ENCODE measurements around the gene PANK3.
A peak's percentile ranks its signal among the peaks of the same experiment; 100 is the strongest.

Gene PANK3

DNA sequence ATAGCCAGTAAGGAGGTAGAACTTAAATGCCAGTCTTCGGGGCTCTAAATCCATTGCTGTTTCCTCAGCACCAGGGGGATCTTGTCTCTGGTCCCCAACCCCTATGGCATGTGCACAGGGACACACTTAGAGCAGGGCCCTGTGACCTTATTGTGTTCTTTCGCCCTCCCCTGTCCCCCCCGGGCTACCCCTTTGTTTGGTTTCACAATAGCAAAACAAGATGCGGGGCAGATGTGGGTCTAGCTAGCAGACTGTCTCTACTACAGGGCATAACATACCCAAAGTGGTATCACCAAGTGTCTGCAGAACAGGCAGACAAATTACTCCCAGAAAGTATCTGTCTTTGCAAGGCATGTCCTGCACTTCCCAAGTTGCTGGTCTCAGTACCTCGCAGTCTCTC, 48.0 kb downstream of the PANK3 start:
- peaks cover 0 to 12% (median 6%) of the 10 kb centered on the region in 3 experiments for H3K27me3 ChIP-seq (ENCODE audit: control insufficient read depth in 3 of 3, insufficient read depth in 3 of 3, low read depth in 1 of 3, low read length in 3 of 3)
- H3K23ac ChIP-seq (ENCODE audit: low read depth, low read length, poor library complexity) = no peak overlapping the region
- no peak overlapping the region for H3K4me3 ChIP-seq (ENCODE audit: low read length in 2 of 2)
- no peak overlapping the region for H3K27ac ChIP-seq (replicated peaks; ENCODE audit: low read length)
- no peak overlapping the region for H2AFZ ChIP-seq (ENCODE audit: low read length)
- no peak overlapping the region for H2BK120ac ChIP-seq (ENCODE audit: low read depth, low read length)
- H2AK5ac ChIP-seq (ENCODE audit: low read depth, low read length) = no peak overlapping the region
- no peak overlapping the region for H2BK5ac ChIP-seq (ENCODE audit: low read length)
- peaks cover 4 to 6% of the 10 kb centered on the region in 2 donors for H3K9me3 ChIP-seq (replicated peaks in 1 of 2; ENCODE audit: control insufficient read depth in 2 of 2, insufficient read depth in 1 of 2, low read depth in 1 of 2, low read length in 2 of 2)
- no peak overlapping the region for H3K9ac ChIP-seq (ENCODE audit: low read depth, low read length, poor library complexity)
- no peak overlapping the region for H3K4me2 ChIP-seq (ENCODE audit: insufficient read depth, low read length, poor library complexity, severe bottlenecking)
- no peak overlapping the region for H2BK15ac ChIP-seq (ENCODE audit: low read length)
- no CpG with 5 or more reads among the region's 5 CpGs for WGBS, 2 donors (ENCODE audit: extremely low coverage in 2 of 2, insufficient read length in 2 of 2, insufficient replicate concordance in 1 of 2)
- H3K4ac ChIP-seq (ENCODE audit: low read length) = no peak overlapping the region
- no peak overlapping the region for H4K91ac ChIP-seq (ENCODE audit: low read depth, low read length, poor library complexity)
- H4K8ac ChIP-seq (ENCODE audit: low read depth, low read length) = no peak overlapping the region
- no peak for DNase-seq (ENCODE audit: low spot score)
- peaks cover 4% of the 10 kb centered on the region for H3K79me1 ChIP-seq (ENCODE audit: low read depth, low read length)
- H3K14ac ChIP-seq (ENCODE audit: low read length) = no peak overlapping the region
- no peak overlapping the region for H3K18ac ChIP-seq (ENCODE audit: low read length)
- H3K36me3 ChIP-seq (replicated peaks in 1 of 2; ENCODE audit: control insufficient read depth in 2 of 2, insufficient read depth in 2 of 2, low read length in 2 of 2) = no peaks in the 10 kb centered on the region
- peaks cover 0 to 6% of the 10 kb centered on the region in 2 donors for H3K4me1 ChIP-seq (ENCODE audit: control insufficient read depth in 2 of 2, insufficient read depth in 1 of 2, low read depth in 1 of 2, low read length in 2 of 2)
- no peak overlapping the region for H2BK12ac ChIP-seq (ENCODE audit: low read length)

DNA sequence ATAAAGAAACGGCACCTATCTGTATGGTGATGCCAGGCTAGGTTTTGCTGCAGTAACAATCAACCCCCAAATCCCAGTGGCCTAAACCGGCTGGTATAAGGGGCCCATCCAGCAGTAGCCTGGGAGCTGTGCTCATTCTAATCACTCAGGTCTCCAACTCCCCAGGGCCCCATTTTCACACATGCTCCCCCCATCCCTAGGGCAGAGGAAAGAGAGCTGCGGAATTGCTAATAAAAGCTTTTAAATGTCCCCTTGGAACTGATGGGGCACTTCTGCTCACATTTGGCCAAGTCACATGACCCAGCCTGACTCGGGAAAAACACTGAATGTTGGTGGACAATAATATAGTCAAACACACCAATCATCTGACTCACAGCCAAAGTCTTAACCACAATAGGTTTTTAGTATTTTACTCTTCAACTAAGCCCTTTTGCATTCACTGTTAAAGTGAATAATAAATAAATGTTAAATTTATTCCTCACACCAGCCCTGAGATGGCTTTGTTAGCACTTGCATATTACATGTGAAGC, 48.5 kb downstream of the PANK3 start:
- H2BK120ac ChIP-seq (ENCODE audit: low read depth, low read length) = no peak overlapping the region
- peaks cover 0 to 12% (median 6%) of the 10 kb centered on the region in 3 experiments for H3K27me3 ChIP-seq (ENCODE audit: control insufficient read depth in 3 of 3, insufficient read depth in 3 of 3, low read depth in 1 of 3, low read length in 3 of 3)
- peaks cover 4 to 6% of the 10 kb centered on the region in 2 donors for H3K9me3 ChIP-seq (replicated peaks in 1 of 2; ENCODE audit: control insufficient read depth in 2 of 2, insufficient read depth in 1 of 2, low read depth in 1 of 2, low read length in 2 of 2)
- H3K18ac ChIP-seq (ENCODE audit: low read length) = no peak overlapping the region
- no peak overlapping the region for H3K4me3 ChIP-seq (ENCODE audit: low read length in 2 of 2)
- H3K23ac ChIP-seq (ENCODE audit: low read depth, low read length, poor library complexity) = no peak overlapping the region
- H4K91ac ChIP-seq (ENCODE audit: low read depth, low read length, poor library complexity) = no peak overlapping the region
- H2AFZ ChIP-seq (ENCODE audit: low read length) = no peak overlapping the region
- H3K4me1 ChIP-seq (ENCODE audit: control insufficient read depth in 2 of 2, insufficient read depth in 1 of 2, low read depth in 1 of 2, low read length in 2 of 2) = peaks cover 0 to 6% of the 10 kb centered on the region in 2 donors
- H3K9ac ChIP-seq (ENCODE audit: low read depth, low read length, poor library complexity) = no peak overlapping the region
- DNase-seq (ENCODE audit: low spot score) = no peak
- H3K36me3 ChIP-seq (replicated peaks in 1 of 2; ENCODE audit: control insufficient read depth in 2 of 2, insufficient read depth in 2 of 2, low read length in 2 of 2) = no peaks in the 10 kb centered on the region
- no peak overlapping the region for H3K4ac ChIP-seq (ENCODE audit: low read length)
- H2AK5ac ChIP-seq (ENCODE audit: low read depth, low read length) = no peak overlapping the region
- WGBS, 2 donors (ENCODE audit: extremely low coverage in 2 of 2, insufficient read length in 2 of 2, insufficient replicate concordance in 1 of 2) = no CpG with 5 or more reads among the region's 4 CpGs
- no peak overlapping the region for H3K14ac ChIP-seq (ENCODE audit: low read length)
- no peak overlapping the region for H4K8ac ChIP-seq (ENCODE audit: low read depth, low read length)
- H2BK15ac ChIP-seq (ENCODE audit: low read length) = no peak overlapping the region
- H3K4me2 ChIP-seq (ENCODE audit: insufficient read depth, low read length, poor library complexity, severe bottlenecking) = no peak overlapping the region
- no peak overlapping the region for H2BK12ac ChIP-seq (ENCODE audit: low read length)
- peaks cover 4% of the 10 kb centered on the region for H3K79me1 ChIP-seq (ENCODE audit: low read depth, low read length)
- H3K27ac ChIP-seq (replicated peaks; ENCODE audit: low read length) = no peak overlapping the region
- H2BK5ac ChIP-seq (ENCODE audit: low read length) = no peak overlapping the region

DNA sequence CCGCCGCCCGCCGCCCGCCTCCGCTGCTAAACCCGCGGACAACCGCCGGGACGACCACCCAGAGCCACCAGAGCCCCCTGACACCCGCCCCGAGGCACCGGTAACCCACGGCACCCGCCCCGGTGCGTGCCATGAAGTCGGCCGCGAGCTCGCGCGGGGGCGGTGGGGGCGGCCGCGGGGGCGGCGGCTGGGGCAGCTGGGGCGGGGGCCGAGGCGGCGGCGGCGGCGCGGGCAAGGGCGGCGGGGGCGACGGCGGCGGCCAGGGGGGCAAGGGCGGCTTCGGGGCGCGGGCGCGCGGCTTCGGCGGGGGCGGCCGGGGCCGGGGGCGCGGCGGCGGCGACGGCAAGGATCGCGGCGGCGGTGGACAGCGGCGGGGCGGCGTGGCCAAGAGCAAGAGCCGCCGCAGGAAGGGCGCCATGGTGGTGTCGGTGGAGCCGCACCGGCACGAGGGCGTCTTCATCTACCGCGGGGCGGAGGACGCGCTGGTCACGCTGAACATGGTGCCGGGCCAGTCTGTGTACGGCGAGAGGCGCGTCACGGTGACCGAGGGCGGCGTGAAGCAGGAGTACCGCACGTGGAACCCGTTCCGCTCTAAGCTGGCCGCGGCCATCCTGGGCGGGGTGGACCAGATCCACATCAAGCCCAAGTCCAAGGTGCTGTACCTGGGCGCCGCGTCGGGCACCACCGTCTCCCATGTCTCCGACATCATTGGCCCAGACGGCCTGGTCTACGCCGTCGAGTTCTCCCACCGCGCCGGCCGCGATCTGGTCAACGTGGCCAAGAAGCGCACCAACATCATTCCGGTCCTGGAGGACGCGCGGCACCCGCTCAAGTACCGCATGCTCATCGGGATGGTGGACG, 49.6 kb downstream of the PANK3 start:
- WGBS, 2 donors (ENCODE audit: extremely low coverage in 2 of 2, insufficient read length in 2 of 2, insufficient replicate concordance in 1 of 2) = no CpG with 5 or more reads among the region's 125 CpGs
- H3K27me3 ChIP-seq (ENCODE audit: control insufficient read depth in 3 of 3, insufficient read depth in 3 of 3, low read depth in 1 of 3, low read length in 3 of 3) = peaks cover 0 to 12% (median 6%) of the 10 kb centered on the region in 3 experiments

More for the DNA sequence above, 49.6 kb downstream of the PANK3 start:
- H2BK15ac ChIP-seq (ENCODE audit: low read length) = no peak overlapping the region
- peak overlapping the region; percentile 87 for H2AFZ ChIP-seq (ENCODE audit: low read length)
- peak overlapping the region; percentile 26 for H4K8ac ChIP-seq (ENCODE audit: low read depth, low read length)
- H4K91ac ChIP-seq (ENCODE audit: low read depth, low read length, poor library complexity) = peak overlapping the region; percentile 76
- H3K9me3 ChIP-seq (replicated peaks in 1 of 2; ENCODE audit: control insufficient read depth in 2 of 2, insufficient read depth in 1 of 2, low read depth in 1 of 2, low read length in 2 of 2) = peaks cover 4 to 6% of the 10 kb centered on the region in 2 donors
- peak overlapping the region; percentile 95 for H3K14ac ChIP-seq (ENCODE audit: low read length)
- peak overlapping the region; percentile 92 for H3K4me2 ChIP-seq (ENCODE audit: insufficient read depth, low read length, poor library complexity, severe bottlenecking)
- H2BK120ac ChIP-seq (ENCODE audit: low read depth, low read length) = no peak overlapping the region
- H3K4me3 ChIP-seq (ENCODE audit: low read length in 2 of 2) = peak overlapping the region; percentile 48 to 80
- H3K4me1 ChIP-seq (ENCODE audit: control insufficient read depth in 2 of 2, insufficient read depth in 1 of 2, low read depth in 1 of 2, low read length in 2 of 2) = peaks cover 0 to 6% of the 10 kb centered on the region in 2 donors
- peaks cover 4% of the 10 kb centered on the region for H3K79me1 ChIP-seq (ENCODE audit: low read depth, low read length)
- peak overlapping the region; percentile 85 for H3K9ac ChIP-seq (ENCODE audit: low read depth, low read length, poor library complexity)
- no peaks in the 10 kb centered on the region for H3K36me3 ChIP-seq (replicated peaks in 1 of 2; ENCODE audit: control insufficient read depth in 2 of 2, insufficient read depth in 2 of 2, low read length in 2 of 2)
- H3K27ac ChIP-seq (replicated peaks; ENCODE audit: low read length) = no peak overlapping the region
- no peak overlapping the region for H2BK12ac ChIP-seq (ENCODE audit: low read length)
- H3K18ac ChIP-seq (ENCODE audit: low read length) = peak overlapping the region; percentile 57
- peak; percentile 11 for DNase-seq (ENCODE audit: low spot score)
- no peak overlapping the region for H3K4ac ChIP-seq (ENCODE audit: low read length)
- H2BK5ac ChIP-seq (ENCODE audit: low read length) = no peak overlapping the region
- peak overlapping the region; percentile 38 for H2AK5ac ChIP-seq (ENCODE audit: low read depth, low read length)
- peak overlapping the region; percentile 89 for H3K23ac ChIP-seq (ENCODE audit: low read depth, low read length, poor library complexity)
